Measurements from ENCODE around the gene PRICKLE1. TPM values are rescaled to one million over a fixed set of nuclear protein-coding genes. Genes with fewer than 3 reads are reported as not detected.

The PRICKLE1 gene
- total and polyA plus RNA-seq, 2 donors (not counting 3 experiments of a cell fraction or from before 2014, with no cell fraction given) = 34.3 to 86.0 TPM

DNA sequence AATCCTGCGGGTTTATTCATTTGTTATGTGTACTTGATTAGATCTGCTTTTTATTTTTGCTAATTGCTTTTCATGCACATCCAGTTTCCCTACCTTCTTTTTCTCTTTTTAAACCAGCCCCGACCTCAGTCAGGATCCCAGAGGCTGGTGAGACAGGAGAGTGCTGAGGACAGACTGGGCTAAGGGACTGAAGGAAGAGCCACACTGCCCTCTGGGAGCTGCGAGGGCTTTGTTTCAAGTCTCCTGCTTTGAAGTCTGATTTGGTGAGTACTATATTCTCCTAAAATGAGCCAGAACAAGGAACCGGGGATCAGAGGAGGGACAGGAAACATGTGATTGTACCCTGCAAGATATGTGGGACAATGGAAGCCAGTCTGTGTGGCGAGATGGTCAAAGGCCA is 23.9 kb downstream of the PRICKLE1 start:
- POLR2A ChIA-PET = interaction anchor here (0.8 kb wide), 1 partner anchor 716 kb away, joined by 3 read pairs; no protein-coding TSS in a partner anchor
- Histone ChIP-seq H3K9me3 (replicated peaks; ENCODE audit: control insufficient read depth, insufficient read depth, low read length) (no peaks in the 10 kb centered on the region), H4K20me1 (replicated peaks; ENCODE audit: control insufficient read depth, extremely low read depth, insufficient read depth, low read length) (peaks cover 4% of the 10 kb centered on the region), H3K27ac (ENCODE audit: insufficient read depth, low read depth, low read length) (no peak overlapping the region), H3K79me2 (ENCODE audit: control insufficient read depth, insufficient read depth, low read length) (peaks cover 62% of the 10 kb centered on the region), H2AFZ (ENCODE audit: low read depth, low read length) (no peak overlapping the region), H3K9ac (replicated peaks; ENCODE audit: extremely low read depth, insufficient read depth, low read length) (no peak overlapping the region), H3K36me3 (ENCODE audit: control insufficient read depth in 2 of 2, extremely low read depth in 1 of 2, insufficient read depth in 2 of 2, low read length in 2 of 2) (peaks cover 0 to 8% of the 10 kb centered on the region in 2 experiments), H3K4me2 (ENCODE audit: insufficient read depth, low read length) (no peak overlapping the region), H3K9me1 (replicated peaks; ENCODE audit: control insufficient read depth, extremely low read depth, insufficient read depth, low read length) (no peaks in the 10 kb centered on the region), H3K4me3 (replicated peaks in 1 of 3; ENCODE audit: insufficient read depth in 1 of 3, low read depth in 1 of 3, low read length in 3 of 3) (no peak overlapping the region), H3K4me1 (ENCODE audit: control insufficient read depth, extremely low read depth, insufficient read depth, low read length) (peaks cover 24% of the 10 kb centered on the region), H3K27me3 (ENCODE audit: control insufficient read depth in 2 of 2, insufficient read depth in 2 of 2, low read length in 2 of 2) (no peaks in the 10 kb centered on the region)
- dilution Hi-C loops (cut with MboI; ENCODE audit: extremely low pct_ligation_motif_present, low sequenced_read_pairs) (no loop called here), intact Hi-C loops (cut with micrococcal nuclease) (loop anchor here (5.0 kb wide), 1 partner anchor 772 kb away; no protein-coding TSS in a partner anchor)
- BruUV-seq (replicated peaks) = no TSS peak
- FAIRE-seq (no peak), DNase-seq (ENCODE audit: low read depth, low spot score) (peak; percentile 50)
- CTCF ChIA-PET = interaction anchor here (1.0 to 1.4 kb wide), 3 partner anchors 9 to 80 kb away, joined by 3 to 4 read pairs (median 3); no protein-coding TSS in a partner anchor
- TF ChIP-seq POLR2A (IDR thresholded peaks at IDR 0.05; ENCODE audit: low read depth, low read length) (no peak), FOS (IDR thresholded peaks at IDR 0.05; ENCODE audit: borderline replicate concordance, insufficient read depth, low read length) (no peak), MYC (IDR thresholded peaks at IDR 0.05; ENCODE audit: low read depth, low read length) (no peak), POLR2AphosphoS5 (IDR thresholded peaks at IDR 0.05; ENCODE audit: insufficient read depth, low read depth, low read length) (no peak), JUN (IDR thresholded peaks at IDR 0.05; ENCODE audit: borderline replicate concordance, insufficient read depth, insufficient read length, low read depth) (no peak), EZH2 (IDR thresholded peaks at IDR 0.05; ENCODE audit: borderline replicate concordance, low read depth, low read length, severe bottlenecking) (no peak), GATA2 (IDR thresholded peaks at IDR 0.05; ENCODE audit: insufficient read depth, insufficient read length, low read depth, low read length) (no peak)
- TF ChIP-seq, protein P1, sequence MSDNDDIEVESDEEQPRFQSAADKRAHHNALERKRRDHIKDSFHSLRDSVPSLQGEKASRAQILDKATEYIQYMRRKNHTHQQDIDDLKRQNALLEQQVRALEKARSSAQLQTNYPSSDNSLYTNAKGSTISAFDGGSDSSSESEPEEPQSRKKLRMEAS (IDR thresholded peaks at IDR 0.05; ENCODE audit: insufficient read depth, insufficient read length) = no peak
- TF ChIP-seq, protein P2, sequence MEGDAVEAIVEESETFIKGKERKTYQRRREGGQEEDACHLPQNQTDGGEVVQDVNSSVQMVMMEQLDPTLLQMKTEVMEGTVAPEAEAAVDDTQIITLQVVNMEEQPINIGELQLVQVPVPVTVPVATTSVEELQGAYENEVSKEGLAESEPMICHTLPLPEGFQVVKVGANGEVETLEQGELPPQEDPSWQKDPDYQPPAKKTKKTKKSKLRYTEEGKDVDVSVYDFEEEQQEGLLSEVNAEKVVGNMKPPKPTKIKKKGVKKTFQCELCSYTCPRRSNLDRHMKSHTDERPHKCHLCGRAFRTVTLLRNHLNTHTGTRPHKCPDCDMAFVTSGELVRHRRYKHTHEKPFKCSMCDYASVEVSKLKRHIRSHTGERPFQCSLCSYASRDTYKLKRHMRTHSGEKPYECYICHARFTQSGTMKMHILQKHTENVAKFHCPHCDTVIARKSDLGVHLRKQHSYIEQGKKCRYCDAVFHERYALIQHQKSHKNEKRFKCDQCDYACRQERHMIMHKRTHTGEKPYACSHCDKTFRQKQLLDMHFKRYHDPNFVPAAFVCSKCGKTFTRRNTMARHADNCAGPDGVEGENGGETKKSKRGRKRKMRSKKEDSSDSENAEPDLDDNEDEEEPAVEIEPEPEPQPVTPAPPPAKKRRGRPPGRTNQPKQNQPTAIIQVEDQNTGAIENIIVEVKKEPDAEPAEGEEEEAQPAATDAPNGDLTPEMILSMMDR (IDR thresholded peaks at IDR 0.05; ENCODE audit: extremely low read depth in 1 of 2, insufficient read depth in 1 of 2, low read depth in 1 of 2, low read length in 2 of 2) = no peak

Measured in endothelial cell of umbilical vein (primary cell).